SK-N-SH (cell line): ENCODE measurements around the gene LRRC27. TPM values are rescaled to one million over a fixed set of nuclear protein-coding genes. Genes with fewer than 3 reads are reported as not detected.

ENCODE experiments used
- CTCF ChIA-PET: fragments of 300-600, 350-600 bp; formaldehyde crosslinking; extraction: SDS; loops from one replicate; lab custom pipeline; 2021; lab: Yijun Ruan, JAX
- POLR2A ChIA-PET: fragments of 350-600 bp; sonication (Branson Sonifier 250); formaldehyde crosslinking; extraction: SDS; loops from one replicate; lab custom pipeline; 2020; ENCODE audit warnings: antibody characterized with exemption, inconsistent platforms; lab: Yijun Ruan, JAX
- DNase-seq: peaks from one replicate; pipeline ENCODE4 v3.0.0; 2012
- H2AFZ ChIP-seq: fragments of 200-600 bp; sonication (generic); 2 replicates; pipeline ENCODE4 v1.8.1; 2016; ENCODE audit warnings: antibody characterized with exemption, mild to moderate bottlenecking, low read depth
- H3F3A ChIP-seq: fragments of 200-600 bp; sonication (generic); replicated peaks from 2 replicates; pipeline ENCODE3; 2016; ENCODE audit warnings: antibody characterized with exemption, mild to moderate bottlenecking; ENCODE audit not compliant: insufficient read depth
- H3K27ac ChIP-seq, 2 experiments: fragments of 200-500 bp in 1 of 2; fragments of 200-600 bp in 1 of 2; sonication (Bioruptor generic) in 1 of 2; sonication (generic), shearing (Covaris generic) in 1 of 2; 2 replicates each; pipeline versions ENCODE4 v1.5.1 to v1.6.1; 2014 to 2016; ENCODE audit warnings: low read depth in 2 of 2, inconsistent platforms in 1 of 2, low read length in 1 of 2, mild to moderate bottlenecking in 1 of 2, mixed read lengths in 1 of 2
- H3K27me3 ChIP-seq: fragments of 200-600 bp; sonication (generic), shearing (Covaris generic); 2 replicates; pipeline ENCODE4 v1.6.1; 2016; ENCODE audit warnings: mixed run types; ENCODE audit not compliant: insufficient read depth
- H3K36me3 ChIP-seq, 2 experiments: fragments of 200-500 bp in 1 of 2; fragments of 200-600 bp in 1 of 2; sonication (Bioruptor generic) in 1 of 2; sonication (generic) in 1 of 2; replicated peaks in 1 of 2; 2 replicates each; pipeline versions ENCODE3 to v1.5.1; 2014 to 2016; ENCODE audit warnings: low read length in 1 of 2, mild to moderate bottlenecking in 1 of 2; ENCODE audit not compliant: insufficient read depth in 2 of 2, control insufficient read depth in 1 of 2
- H3K4me1 ChIP-seq, 2 experiments: fragments of 200-500 bp in 1 of 2; fragments of 200-600 bp in 1 of 2; sonication (Bioruptor generic) in 1 of 2; sonication (generic), shearing (Covaris generic) in 1 of 2; 2 replicates each; pipeline versions ENCODE4 v1.5.1 to v1.6.1; 2014 to 2016; ENCODE audit warnings: low read depth in 1 of 2, low read length in 1 of 2, mixed run types in 1 of 2; ENCODE audit not compliant: insufficient read depth in 2 of 2, control insufficient read depth in 1 of 2
- H3K4me2 ChIP-seq: fragments of 200-600 bp; sonication (generic), shearing (Covaris generic); 2 replicates; pipeline ENCODE4 v1.6.1; 2017; ENCODE audit warnings: mixed run types
- H3K4me3 ChIP-seq, 2 experiments: fragments of 200-500 bp in 1 of 2; fragments of 200-600 bp in 1 of 2; sonication (Bioruptor generic) in 1 of 2; sonication (generic), shearing (Covaris generic) in 1 of 2; 2 replicates each; pipeline versions ENCODE4 v1.5.1 to v1.8.1; 2014 to 2016; ENCODE audit warnings: low read depth in 2 of 2, inconsistent platforms in 1 of 2, low read length in 1 of 2, mild to moderate bottlenecking in 1 of 2, mixed read lengths in 1 of 2, moderate library complexity in 1 of 2
- H3K79me2 ChIP-seq: fragments of 200-600 bp; sonication (generic); 2 replicates; pipeline ENCODE4 v1.8.1; 2017; ENCODE audit warnings: mild to moderate bottlenecking; ENCODE audit not compliant: insufficient read depth
- H3K9ac ChIP-seq: fragments of 200-600 bp; sonication (generic); 2 replicates; pipeline ENCODE4 v1.6.1; 2017; ENCODE audit warnings: mixed run types
- H3K9me2 ChIP-seq: fragments of 200-600 bp; sonication (generic); 2 replicates; pipeline ENCODE4 v1.6.1; 2017; ENCODE audit warnings: mixed run types
- H3K9me3 ChIP-seq: fragments of 200-600 bp; sonication (generic); 2 replicates; pipeline ENCODE4 v1.6.1; 2017; ENCODE audit warnings: mixed run types, mild to moderate bottlenecking, moderate library complexity
- H4K20me1 ChIP-seq: fragments of 200-600 bp; sonication (generic); 2 replicates; pipeline ENCODE4 v1.6.1; 2017; ENCODE audit warnings: mild to moderate bottlenecking, mixed run types; ENCODE audit not compliant: insufficient read depth
- FOXM1 ChIP-seq: IDR thresholded peaks from 2 replicates; pipeline ENCODE4 v1.4.0; 2012; ENCODE audit warnings: low read depth, mild to moderate bottlenecking
- GATA2 ChIP-seq: sonication (generic); formaldehyde crosslinking; IDR thresholded peaks from 2 replicates; pipeline ENCODE4 v1.5.0; 2020; ENCODE audit warnings: mild to moderate bottlenecking, missing genetic modification reagents
- JUND ChIP-seq: IDR thresholded peaks from 2 replicates; pipeline ENCODE4 v1.4.0; 2012
- MEF2A ChIP-seq: IDR thresholded peaks from 2 replicates; pipeline ENCODE4 v1.4.0; 2012; ENCODE audit warnings: low read depth, borderline replicate concordance
- NFIC ChIP-seq: IDR thresholded peaks from 2 replicates; pipeline ENCODE4 v1.4.0; 2012; ENCODE audit warnings: borderline replicate concordance
- RXRA ChIP-seq: IDR thresholded peaks from 2 replicates; pipeline ENCODE4 v1.4.0; 2012; ENCODE audit warnings: low read depth, mild to moderate bottlenecking, borderline replicate concordance
- TEAD4 ChIP-seq: IDR thresholded peaks from 2 replicates; pipeline ENCODE4 v1.4.0; 2012; ENCODE audit warnings: mild to moderate bottlenecking, borderline replicate concordance; ENCODE audit not compliant: insufficient read depth
- WGBS: methylation state at CpG from one replicate; pipeline ENCODE4 v1.1.6; 2017; ENCODE audit warnings: low lambda C conversion rate; 5-methylcytosine and 5-hydroxymethylcytosine counted together
- polyA plus RNA-seq, 3 experiments: library from polyadenylated mRNA; depleted of rRNA; stranded (reverse); fragments of >200 nt; gene quantifications; 2 replicates each; pipeline ENCODE4 v1.2.3, GENCODE V29; 2012
- TF ChIP-seq, protein P1 (sequence below): fragments of 150-350 bp; IDR thresholded peaks from 2 replicates; pipeline ENCODE4 v1.6.1; 2016; ENCODE audit warnings: mild to moderate bottlenecking, low read depth, low read length
- TF ChIP-seq, protein P2 (sequence below): IDR thresholded peaks from 2 replicates; pipeline ENCODE4 v1.4.0; 2012; ENCODE audit warnings: low read depth, borderline replicate concordance
- TF ChIP-seq, protein P3 (sequence below): IDR thresholded peaks from 2 replicates; pipeline ENCODE4; 2012

The LRRC27 gene
- polyA plus RNA-seq, 1 of the 3 experiments (the other 2 are of a cell fraction): 10.0 TPM

DNA sequence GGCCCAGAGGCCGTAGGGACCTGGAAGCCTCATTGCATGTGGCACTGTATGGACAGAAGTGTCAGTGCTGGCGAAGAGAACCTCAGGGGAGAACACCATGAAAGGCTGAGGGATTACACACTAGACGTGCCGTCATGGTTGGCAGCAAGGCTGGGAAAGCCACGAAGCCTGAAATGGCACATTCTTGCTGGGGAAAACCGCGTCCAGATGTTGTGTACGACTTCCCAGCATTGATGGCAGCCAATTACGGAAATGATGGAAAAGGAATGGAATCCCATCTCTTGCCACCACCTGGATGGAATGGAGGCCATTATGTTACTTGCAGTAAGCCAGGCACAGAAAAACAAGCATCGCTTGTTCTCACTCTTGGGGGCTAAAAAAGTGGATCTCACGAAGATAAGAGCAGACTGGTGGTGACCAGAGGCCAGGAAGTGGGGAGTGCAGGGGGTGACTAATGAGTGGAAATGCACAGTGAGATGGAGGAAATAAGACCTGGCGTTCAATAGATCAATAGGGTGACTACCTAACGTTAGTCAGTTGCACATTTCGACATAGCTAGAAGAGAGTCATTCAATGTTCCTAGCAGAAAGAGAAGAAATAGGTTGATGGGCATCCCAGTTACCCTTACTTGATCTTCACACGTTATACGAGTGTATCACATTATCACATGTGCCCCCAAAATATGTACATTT is 50.4 kb downstream of the LRRC27 start:
- Histone ChIP-seq H3K4me3 (no peak overlapping the region), H2AFZ (no peak overlapping the region), H3K79me2 (no peaks in the 10 kb centered on the region), H3K4me1 (peaks cover 0 to 7% of the 10 kb centered on the region in 2 experiments; a peak in 1 of 4 replicates), H3K9me2 (no peaks in the 10 kb centered on the region), H3F3A (no peaks in the 10 kb centered on the region), H3K4me2 (no peak overlapping the region), H3K27ac (no peak overlapping the region), H4K20me1 (no peaks in the 10 kb centered on the region), H3K27me3 (no peaks in the 10 kb centered on the region)
- no peak for DNase-seq
- ChIA-PET POLR2A (no interaction called here), CTCF (interaction anchor here (1.2 to 2.3 kb wide), 4 partner anchors 22 to 284 kb away, joined by 3 to 10 read pairs (median 6); no protein-coding TSS in a partner anchor)
- no peak for TF ChIP-seq NFIC
- TF ChIP-seq, protein P1, sequence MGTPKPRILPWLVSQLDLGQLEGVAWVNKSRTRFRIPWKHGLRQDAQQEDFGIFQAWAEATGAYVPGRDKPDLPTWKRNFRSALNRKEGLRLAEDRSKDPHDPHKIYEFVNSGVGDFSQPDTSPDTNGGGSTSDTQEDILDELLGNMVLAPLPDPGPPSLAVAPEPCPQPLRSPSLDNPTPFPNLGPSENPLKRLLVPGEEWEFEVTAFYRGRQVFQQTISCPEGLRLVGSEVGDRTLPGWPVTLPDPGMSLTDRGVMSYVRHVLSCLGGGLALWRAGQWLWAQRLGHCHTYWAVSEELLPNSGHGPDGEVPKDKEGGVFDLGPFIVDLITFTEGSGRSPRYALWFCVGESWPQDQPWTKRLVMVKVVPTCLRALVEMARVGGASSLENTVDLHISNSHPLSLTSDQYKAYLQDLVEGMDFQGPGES: no peak
- TF ChIP-seq GATA2 (CRISPR knock-in tag): no peak
- no peak for TF ChIP-seq RXRA
- no peak for TF ChIP-seq JUND
- TF ChIP-seq TEAD4: no peak
- TF ChIP-seq, all 33 proteins: peak for 0
- Histone ChIP-seq H3K9ac (no peak overlapping the region), H3K36me3 (no peaks in the 10 kb centered on the region), H3K9me3 (no peaks in the 10 kb centered on the region)
- 81% methylated on average over 16 of the region's 16 CpGs for WGBS

DNA sequence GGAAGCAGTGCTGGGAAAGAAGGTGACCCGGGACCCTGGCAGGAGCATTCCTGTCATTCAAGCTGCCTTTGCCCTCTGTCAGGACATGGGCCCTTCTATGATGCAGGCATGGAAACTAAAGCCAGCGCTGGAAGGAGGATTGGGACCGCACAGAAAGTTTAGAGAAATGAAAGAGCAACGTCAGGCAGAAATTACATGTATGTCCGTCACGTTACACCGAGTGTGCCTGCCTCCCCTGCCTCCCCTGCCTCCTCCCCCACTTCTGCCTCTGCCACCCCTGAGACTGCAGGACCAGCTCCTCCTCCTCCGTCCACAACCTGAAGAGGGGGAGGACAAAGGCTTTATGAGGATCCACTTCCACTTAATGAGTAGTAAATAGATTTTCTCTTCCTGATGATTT is 51.1 kb downstream of the LRRC27 start:
- TF ChIP-seq, protein P2, sequence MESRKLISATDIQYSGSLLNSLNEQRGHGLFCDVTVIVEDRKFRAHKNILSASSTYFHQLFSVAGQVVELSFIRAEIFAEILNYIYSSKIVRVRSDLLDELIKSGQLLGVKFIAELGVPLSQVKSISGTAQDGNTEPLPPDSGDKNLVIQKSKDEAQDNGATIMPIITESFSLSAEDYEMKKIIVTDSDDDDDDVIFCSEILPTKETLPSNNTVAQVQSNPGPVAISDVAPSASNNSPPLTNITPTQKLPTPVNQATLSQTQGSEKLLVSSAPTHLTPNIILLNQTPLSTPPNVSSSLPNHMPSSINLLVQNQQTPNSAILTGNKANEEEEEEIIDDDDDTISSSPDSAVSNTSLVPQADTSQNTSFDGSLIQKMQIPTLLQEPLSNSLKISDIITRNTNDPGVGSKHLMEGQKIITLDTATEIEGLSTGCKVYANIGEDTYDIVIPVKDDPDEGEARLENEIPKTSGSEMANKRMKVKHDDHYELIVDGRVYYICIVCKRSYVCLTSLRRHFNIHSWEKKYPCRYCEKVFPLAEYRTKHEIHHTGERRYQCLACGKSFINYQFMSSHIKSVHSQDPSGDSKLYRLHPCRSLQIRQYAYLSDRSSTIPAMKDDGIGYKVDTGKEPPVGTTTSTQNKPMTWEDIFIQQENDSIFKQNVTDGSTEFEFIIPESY: no peak
- TF ChIP-seq FOXM1 (no peak), MEF2A (no peak)
- TF ChIP-seq, protein P3, sequence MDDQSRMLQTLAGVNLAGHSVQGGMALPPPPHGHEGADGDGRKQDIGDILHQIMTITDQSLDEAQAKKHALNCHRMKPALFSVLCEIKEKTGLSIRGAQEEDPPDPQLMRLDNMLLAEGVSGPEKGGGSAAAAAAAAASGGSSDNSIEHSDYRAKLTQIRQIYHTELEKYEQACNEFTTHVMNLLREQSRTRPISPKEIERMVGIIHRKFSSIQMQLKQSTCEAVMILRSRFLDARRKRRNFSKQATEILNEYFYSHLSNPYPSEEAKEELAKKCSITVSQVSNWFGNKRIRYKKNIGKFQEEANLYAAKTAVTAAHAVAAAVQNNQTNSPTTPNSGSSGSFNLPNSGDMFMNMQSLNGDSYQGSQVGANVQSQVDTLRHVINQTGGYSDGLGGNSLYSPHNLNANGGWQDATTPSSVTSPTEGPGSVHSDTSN: no peak
- H2AFZ ChIP-seq: no peak overlapping the region
- ChIA-PET CTCF (interaction anchor here (1.2 to 2.3 kb wide), 4 partner anchors 22 to 284 kb away, joined by 3 to 10 read pairs (median 4); no protein-coding TSS in a partner anchor), POLR2A (no interaction called here)
- no peaks in the 10 kb centered on the region for H3K27me3 ChIP-seq
- no peak overlapping the region for H3K4me3 ChIP-seq
- no peak overlapping the region for H3K9ac ChIP-seq
- no peaks in the 10 kb centered on the region for H3K9me2 ChIP-seq
- H3K9me3 ChIP-seq: no peaks in the 10 kb centered on the region
- H3F3A ChIP-seq: no peaks in the 10 kb centered on the region
- 91% methylated on average over 8 of the region's 8 CpGs for WGBS
- no peak for DNase-seq
- peaks cover 0 to 9% of the 10 kb centered on the region in 2 experiments; a peak in 1 of 4 replicates for H3K4me1 ChIP-seq
- no peaks in the 10 kb centered on the region for H3K79me2 ChIP-seq
- no peak overlapping the region for H3K27ac ChIP-seq
- no peaks in the 10 kb centered on the region for H4K20me1 ChIP-seq
- no peak overlapping the region for H3K4me2 ChIP-seq
- H3K36me3 ChIP-seq: no peaks in the 10 kb centered on the region
